ENCODE measurements around the gene SIAH1. TPM values are rescaled to one million over a fixed set of nuclear protein-coding genes. Genes with fewer than 3 reads are reported as not detected.

SIAH1 gene
- total and polyA plus RNA-seq, 9 of the 15 experiments (the other 6 are each of a cell fraction or from before 2014, with no cell fraction given) = 4.1 to 14.3 (median 12.5) TPM

GRCh38 chr16:48386559-48387312 lies 1.5 kb upstream of the SIAH1 start:
- H3K4me3 ChIP-seq = no peak overlapping the region
- H3K9ac ChIP-seq (ENCODE audit: insufficient read depth in 1 of 2, low read depth in 2 of 2, low read length in 2 of 2) = no peak overlapping the region
- ChIA-PET POLR2A (interaction anchor here (1.0 to 1.5 kb wide), 2 partner anchors 12 to 17 kb away, joined by 3 to 4 read pairs; no protein-coding TSS in a partner anchor), CTCF (ENCODE audit: low intra/inter-chr PET ratio) (no interaction called here)
- no peak for FAIRE-seq
- H3K4me2 ChIP-seq (ENCODE audit: insufficient read depth, low read length) = no peak overlapping the region
- 0 out of 2 replicates have a peak, but pooled peaks have one; percentile 24 for TF ChIP-seq SPI1 (IDR thresholded peaks at IDR 0.05; ENCODE audit: borderline replicate concordance, low read depth, low read length)
- no peak for TF ChIP-seq MAZ (CRISPR knock-in tag; conservative IDR thresholded peaks at IDR 0.05 in 1 of 2, IDR thresholded peaks at IDR 0.05 in 1 of 2)
- TF ChIP-seq CHCHD3 (CRISPR knock-in tag; IDR thresholded peaks at IDR 0.05) = no peak
- H3K79me2 ChIP-seq (ENCODE audit: control insufficient read depth, insufficient read depth, low read length) = peaks cover 28% of the 10 kb centered on the region
- H3K27me3 ChIP-seq (ENCODE audit: control insufficient read depth in 2 of 2, insufficient read depth in 2 of 2, low read length in 2 of 2) = no peaks in the 10 kb centered on the region
- no peak overlapping the region for H3K27ac ChIP-seq (ENCODE audit: extremely low read depth, low read depth, low read length)
- 0 out of 2 replicates have a peak overlapping the region, but pooled peaks have one; percentile 39 for H2AFZ ChIP-seq (ENCODE audit: low read depth, low read length)
- no peaks in the 10 kb centered on the region for H3K36me3 ChIP-seq (ENCODE audit: control insufficient read depth, insufficient read depth, low read length)
- H3K9me3 ChIP-seq (replicated peaks; ENCODE audit: control insufficient read depth, insufficient read depth, low read depth, low read length) = no peaks in the 10 kb centered on the region
- no peak for ATAC-seq
- H3K9me1 ChIP-seq (ENCODE audit: control insufficient read depth, insufficient read depth, low read length) = no peaks in the 10 kb centered on the region
- intact Hi-C loops (cut with micrococcal nuclease) = no loop called here
- peaks cover 16% of the 10 kb centered on the region; the same call in 1 of the 2 replicates for H4K20me1 ChIP-seq (replicated peaks; ENCODE audit: control insufficient read depth, insufficient read depth, low read length)
- BruUV-seq (replicated peaks) = no TSS peak
- peaks cover 8% of the 10 kb centered on the region in 2 experiments; a peak in 4 of 5 replicates for H3K4me1 ChIP-seq (replicated peaks in 1 of 2; ENCODE audit: control insufficient read depth in 2 of 2, insufficient read depth in 2 of 2, low read length in 2 of 2)
- in situ Hi-C loops (cut with MboI) = no loop called here
- DNase-seq (ENCODE audit: extremely low read depth in 1 of 4, low spot score in 3 of 4) = no peak
- WGBS (ENCODE audit: insufficient coverage, low coverage, missing lambda C conversion rate) = 79% methylated on average over 17 of the region's 17 CpGs

Data from K562 (cell line).